Left kidney (tissue), 2 donors: ENCODE data around the gene BICRA. TPM values are rescaled to one million over a fixed set of nuclear protein-coding genes. Genes with fewer than 3 reads are reported as not detected.
"Not testable (repeated sequence)": the region's sequence is repeated elsewhere in the genome, so short reads cannot be mapped to it uniquely, and the experiment has no call there.

ENCODE experiments used
- DNase-seq: peaks from one replicate; pipeline ENCODE4 v3.0.0-alpha.2; 2013
- polyA plus RNA-seq: library from polyadenylated mRNA; unstranded; fragments of 120-200 nt; gene quantifications from one replicate; pipeline ENCODE4 v1.2.1, GENCODE V29; 2013; ENCODE audit not compliant: insufficient read length

BICRA gene
- polyA plus RNA-seq, 1 donor: 13.0 TPM

DNA sequence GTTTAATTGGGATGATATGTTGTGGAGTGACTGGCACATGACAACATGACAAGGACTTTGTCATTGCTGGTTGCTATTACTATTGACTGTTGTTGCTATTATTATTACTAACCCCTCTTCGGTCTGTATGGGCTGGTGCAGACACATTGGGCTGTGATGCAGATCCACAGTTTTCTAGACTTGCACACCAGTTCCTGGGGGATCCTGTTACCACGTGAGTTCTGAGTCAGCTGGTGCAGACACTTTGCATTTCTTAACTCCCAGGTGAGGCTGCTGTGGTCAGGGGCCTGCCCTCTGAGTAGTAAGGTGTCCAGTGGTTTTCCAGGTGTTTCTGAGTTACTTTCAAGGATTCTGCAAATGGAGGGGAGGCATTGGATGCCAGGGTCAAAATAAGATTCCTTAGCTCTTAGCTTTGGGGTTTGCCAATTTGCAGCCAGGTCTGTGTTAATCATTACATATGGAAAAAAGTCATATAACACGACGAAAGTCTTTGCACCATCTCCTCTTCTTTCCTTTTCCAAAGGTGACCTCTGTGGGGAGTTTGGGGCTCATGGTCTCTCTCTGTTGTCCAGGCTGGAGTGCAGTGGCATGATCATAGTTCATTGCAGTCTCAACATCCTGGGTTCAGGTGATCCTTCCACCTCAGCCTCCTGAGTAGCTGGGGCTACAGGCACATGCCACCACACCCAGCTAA, 19.3 kb downstream of the BICRA start:
- no peak for DNase-seq

DNA sequence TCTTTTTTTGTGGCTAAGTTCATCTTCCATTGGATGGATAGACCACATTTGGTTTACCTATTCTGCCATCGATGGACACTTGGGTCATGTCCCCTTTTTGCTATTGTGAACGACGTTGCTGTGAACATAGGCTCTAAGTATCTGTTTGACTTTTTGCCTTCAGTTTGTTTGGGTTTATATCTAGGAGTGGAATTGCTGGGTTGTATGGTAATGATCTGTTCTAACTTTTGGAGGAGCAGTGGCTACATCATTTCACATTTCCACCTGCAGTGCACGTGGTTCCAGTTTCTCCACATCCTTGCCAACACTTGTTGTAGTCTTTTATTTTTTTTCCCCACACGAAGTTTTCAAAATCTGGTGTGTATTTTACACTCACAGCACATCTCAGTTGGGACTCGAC, 21.7 kb downstream of the BICRA start:
- DNase-seq: no peak

DNA sequence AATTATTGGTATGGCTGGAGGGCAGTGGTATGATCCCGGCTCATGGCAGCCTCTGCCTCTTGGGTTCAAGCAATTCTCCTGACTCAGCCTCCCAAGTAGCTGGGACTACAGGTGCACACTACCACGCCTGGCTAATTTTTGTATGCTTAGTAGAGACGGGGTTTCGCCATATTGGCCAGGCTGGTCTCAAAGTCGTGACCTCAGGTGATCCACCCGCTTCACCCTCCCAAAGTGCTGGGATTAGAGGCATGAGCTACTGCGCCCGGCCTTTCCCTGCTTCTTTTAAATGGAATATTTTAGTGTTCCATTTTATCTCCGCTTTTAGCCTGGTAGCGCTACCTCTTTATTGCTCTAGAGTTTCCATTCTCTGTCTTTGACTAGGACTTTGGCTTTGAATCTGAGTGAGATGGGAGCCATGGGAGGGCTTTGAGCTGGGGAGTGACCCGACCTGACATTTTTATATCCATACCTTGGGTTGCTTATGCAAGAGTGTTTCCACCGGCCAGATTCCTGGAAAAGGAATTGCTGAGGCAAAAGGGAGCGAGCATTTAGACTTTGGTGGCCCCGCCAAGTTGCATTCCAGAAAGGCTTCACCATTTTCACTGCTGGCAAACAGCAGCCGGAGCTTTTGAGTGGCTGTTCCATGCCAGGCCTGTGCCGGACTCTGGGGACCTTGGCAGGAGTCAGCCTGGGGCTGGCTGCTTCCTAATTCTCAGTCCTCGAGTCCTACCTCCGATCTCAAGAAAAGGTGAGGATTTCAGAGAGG, 22.9 kb downstream of the BICRA start:
- no peak for DNase-seq

DNA sequence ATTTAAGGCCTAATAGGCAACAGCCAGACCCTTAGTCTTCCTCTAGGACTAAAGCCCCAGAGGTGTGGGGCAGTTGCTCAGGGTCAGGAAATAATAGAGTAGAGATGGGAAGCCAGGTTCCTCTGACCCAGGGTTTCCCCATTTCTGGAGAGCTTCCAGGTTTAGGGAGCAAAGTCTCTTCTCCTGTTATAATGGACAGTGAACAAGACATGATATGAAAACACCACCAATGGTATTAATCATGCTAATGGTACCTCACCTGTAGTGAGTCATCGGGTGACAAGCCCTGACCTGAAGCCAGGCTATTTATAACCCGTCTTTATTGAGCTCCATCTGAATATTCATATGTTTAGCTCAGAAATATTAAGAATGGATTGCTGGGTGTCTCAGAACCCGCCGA, 24.6 kb downstream of the BICRA start:
- DNase-seq: no peak

DNA sequence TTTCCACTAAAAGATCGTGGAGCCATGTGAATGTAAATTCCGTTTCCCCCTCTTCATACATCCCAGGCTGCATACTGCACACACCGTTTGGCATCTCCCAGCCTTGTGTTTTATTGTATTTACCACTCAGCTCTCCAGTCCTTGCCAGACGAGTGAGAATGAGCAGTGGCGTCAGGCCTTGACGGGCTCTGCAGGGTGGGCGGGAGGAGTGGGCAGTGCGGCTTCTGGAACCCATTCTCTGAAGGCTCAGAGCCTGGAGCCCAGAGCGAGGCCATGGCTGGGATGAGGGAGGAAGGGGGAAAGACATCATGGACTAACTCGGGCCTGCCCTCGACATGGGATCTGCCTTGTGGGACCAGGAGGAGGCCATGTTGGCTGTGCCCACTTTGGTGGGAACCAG, 25.1 kb downstream of the BICRA start:
- DNase-seq: no peak

DNA sequence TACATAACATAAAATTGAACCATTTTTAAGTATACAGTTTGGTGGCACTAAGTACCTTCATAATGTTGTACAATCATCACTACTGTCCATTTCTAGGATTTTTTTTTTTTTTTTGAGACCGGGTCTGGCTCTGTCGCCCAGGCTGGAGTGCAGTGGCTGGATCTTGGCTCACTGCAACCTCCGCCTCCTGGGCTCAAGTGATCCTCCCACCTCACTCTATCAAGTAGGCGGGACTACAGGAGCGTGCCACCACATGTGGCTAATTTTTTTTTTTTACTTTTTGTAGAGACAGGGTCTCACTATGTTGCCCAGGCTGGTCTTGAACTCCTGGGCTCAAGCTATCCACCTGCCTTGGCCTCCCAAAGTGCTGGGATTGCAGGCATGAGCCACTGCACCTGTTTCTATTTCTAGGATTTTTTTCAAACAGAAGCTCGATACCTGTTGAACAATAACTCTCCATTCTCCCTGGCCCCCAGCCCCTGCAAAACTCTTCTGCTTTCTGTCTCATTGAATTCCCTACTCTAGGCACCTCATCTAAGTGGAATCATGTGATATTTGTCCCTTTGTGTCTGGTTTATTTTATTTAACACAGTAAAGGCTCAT, 26.3 kb downstream of the BICRA start:
- not testable (repeated sequence) for DNase-seq

DNA sequence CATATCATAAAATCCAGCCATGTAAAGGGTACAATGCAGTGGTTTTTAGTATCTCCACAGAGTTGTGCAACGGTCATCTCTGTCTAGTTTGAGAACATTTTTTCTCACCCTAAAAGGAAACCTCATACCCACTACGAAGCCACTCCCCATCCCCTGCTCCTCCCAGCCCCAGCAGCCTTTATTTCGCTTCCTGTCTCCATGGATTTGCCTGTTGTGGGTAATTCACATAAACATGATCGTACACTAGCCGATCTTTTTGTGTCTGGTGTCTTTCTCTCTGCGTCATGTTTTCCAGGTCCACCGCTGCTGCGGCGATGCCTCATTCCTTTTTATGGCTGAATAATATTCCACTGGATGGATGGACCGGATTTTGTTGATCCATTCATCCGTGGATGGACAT, 28.6 kb downstream of the BICRA start:
- no peak for DNase-seq

DNA sequence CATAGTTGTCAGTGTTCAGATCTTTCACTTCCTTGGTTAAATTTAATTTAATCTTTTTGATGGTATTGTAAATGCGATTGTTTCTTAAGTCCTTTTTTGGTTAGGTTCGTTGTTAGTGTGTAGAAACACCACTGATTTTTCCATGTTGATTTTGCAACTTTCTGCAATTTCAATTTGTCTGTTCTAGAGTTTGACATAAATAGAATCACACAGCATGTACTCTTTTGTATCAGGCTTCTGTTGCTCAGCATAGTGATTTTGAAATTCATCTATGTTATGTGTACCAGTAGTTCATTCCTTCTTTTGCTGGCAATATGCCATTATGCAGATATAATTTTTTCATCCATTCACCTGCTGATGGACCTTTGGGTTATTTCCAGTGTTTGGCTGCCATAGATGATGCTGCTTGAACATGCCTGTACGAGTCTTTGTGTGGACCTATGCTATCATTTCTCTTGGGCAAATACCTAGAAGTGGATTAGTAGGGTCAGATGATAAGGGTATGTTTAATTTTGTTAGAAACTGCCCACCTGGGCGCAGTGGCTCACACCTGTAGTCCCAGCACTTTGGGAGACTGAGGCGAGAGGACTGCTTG, 33.1 kb downstream of the BICRA start:
- no peak for DNase-seq

DNA sequence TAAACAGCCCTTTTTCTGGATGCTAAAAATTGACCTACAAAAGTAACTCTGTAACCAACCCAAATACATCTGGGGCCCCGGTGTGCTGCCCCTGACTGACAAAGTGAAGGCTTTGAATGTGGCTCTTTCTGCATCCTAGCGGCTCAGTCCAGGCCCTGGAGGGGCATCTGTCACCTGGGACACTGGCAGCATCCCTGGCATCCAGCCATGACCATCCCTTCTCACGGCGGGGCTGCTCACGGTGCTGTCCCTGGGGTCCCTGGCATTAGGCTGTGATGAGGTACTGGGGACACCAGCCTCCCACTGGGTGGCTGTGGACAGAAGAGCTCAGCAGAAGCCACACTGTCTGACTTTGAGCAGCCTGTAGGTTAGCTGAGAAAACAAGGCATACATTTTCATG, 34.3 kb downstream of the BICRA start:
- DNase-seq: no peak

DNA sequence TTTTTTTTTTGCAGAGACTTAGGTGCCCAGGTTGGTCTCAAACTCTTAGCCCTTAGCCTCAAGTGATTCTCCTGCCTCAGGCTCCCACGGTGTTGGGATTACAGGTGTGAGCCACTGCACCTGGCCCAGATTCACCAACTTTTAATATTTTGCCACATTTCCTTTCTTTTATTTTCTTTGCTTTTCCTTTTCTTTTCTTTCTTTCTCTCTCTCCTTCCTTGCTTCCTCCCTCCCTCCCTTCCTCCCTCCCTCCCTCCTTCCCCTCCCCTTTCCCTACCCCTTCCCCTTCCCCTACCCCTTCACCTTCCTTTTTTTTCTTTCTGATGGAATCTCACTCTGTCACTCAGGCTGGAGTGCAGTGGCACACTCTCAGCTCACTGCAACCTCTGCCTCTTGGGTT, 35.3 kb downstream of the BICRA start:
- DNase-seq: no peak

DNA sequence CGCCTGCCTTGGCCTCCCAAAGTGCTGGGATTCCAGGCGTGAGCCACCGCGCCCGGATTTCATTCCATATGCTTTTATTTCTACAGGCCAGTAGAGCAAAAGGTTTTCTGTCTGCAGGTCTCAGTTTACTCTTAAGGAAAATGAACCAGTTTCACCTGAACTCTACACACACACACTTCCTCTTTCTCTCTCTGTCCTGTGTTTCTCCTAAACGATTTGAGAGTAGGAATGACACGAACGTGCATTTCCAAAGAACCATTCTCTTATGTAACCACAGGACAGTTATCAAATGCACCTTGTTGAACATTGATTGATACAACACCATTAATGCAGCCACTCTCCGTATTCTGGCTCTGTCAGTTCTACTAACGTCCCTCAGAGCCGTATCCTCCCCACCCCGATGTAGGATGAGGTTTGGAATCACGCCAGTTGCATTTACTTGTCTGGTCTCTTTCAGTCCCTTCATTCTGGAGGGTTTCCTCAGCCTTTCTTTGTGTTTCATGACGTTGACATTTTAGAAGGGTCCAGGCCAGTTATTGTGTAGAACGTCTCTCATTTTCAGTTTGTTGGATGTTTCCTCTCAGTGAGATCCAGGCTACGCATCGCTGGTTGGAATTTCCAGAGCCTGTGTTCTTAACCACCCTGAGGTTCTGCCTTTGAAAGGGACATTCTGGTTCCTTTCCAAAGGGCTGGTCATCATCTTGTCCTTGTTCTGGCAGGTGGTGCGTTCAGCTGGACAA, 36.0 kb downstream of the BICRA start:
- DNase-seq: no peak

DNA sequence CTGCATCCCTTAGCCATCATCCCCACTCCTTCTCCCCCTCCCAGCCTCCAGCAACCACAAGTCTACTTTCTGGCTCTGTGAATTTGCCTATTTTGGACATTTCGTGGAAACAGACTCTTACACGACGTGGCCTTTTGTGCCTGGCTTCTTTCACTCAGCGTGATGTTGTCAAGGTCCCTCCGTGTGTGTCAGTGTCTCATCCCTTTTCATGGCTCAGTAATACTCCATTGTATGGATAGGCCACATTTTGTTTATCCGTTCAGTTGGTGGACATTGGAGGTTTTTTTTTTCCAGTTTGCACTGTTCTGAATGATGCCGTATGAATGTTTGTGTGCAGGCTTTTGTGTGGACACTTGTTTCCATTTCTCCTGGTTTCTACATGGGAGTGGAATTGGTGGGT, 38.0 kb downstream of the BICRA start:
- no peak for DNase-seq

DNA sequence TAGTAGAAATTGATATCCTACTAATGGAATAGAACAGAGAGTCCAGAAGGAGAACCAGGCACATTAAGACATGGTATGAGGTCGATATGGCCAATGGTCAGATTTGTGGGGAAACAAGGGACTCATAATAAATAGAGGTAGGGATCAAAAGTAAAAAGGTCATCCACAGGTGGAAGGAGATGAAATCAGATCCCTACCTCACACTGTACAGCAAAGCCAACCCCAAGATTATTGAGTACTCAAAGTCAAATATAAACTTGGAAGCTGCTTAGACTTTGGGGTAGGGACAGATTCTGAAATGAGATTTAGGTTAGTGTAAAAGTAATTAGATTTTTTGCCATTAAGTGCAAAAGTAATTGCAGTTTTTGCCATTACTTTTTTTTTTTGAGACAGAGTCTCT, 40.7 kb downstream of the BICRA start:
- no peak for DNase-seq

DNA sequence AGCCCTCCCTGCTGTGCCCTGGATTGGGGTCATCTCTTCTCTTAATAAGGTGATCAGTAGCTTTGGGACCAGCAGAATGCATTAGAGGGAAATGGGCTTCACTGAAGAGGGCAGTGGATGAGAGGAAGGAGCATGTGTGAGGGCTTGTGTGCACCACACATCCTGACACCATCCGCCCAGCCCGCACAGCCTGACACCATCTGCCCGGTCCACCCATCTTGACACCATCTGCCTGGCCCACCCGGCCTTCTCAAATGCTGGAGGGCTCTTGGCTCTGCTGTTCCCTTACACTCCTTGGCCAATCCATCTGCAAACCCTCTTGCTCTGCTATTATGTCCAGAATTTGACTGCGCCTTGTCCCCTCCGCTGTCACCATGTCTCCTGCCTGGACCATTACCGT, 41.8 kb downstream of the BICRA start:
- no peak for DNase-seq

DNA sequence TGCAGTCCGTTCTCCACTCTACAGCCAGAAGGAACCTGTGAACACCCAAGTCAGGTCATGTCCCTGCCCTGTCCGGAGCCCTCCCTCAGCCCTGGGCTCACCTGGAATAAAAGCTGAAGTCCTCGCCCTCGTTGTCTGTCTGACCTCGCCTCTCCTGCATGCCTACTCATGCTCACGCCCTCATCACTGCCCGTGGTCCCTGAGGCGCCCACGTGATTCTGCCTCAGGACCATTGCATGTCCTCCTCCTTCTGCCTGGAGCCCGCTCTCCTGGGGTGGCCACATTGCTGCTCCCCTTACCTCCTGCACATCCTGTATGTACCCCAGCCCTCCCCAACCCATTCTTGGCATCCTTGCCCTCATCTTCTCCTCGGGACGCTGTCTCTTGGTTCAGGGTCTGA, 42.2 kb downstream of the BICRA start:
- no peak for DNase-seq

DNA sequence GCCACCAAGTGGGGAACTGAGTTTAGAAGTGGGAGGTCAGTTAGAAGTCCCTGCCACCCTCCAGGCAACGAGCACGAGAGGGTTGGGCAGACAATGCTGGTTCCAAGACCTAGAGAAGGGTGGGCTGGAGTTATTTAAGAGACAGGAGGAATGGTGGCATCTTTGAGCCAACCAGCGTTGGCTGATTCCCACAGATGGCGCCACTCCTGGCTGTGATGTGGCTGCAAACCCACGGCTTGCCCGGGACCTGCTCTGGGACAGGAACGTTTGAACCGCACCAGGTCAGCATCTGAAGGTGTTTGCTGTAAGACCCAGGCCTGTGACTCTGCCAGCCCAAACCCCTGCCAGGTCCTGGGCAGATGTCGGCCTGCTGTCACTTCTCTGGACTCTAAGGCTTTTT, 42.8 kb downstream of the BICRA start:
- DNase-seq: no peak

DNA sequence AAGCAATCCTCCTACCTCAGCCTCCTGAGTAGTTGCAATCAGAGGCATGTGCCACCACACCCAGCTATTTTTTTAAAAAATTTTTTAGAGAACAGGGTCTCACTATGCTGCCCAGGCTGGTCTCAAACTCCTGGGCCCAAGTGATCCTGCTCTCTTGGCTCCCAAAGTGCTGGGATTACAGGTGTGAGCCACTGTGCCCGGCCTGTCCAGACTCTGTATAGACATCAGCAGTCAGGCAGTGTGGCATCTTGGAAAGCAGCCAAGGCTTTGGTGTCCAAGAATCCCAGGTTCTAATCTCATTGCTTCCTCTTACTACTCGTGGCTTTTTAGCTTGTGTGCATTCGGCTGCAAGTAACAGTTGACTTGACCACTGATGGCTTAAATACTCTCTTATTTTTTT, 43.4 kb downstream of the BICRA start:
- no peak for DNase-seq

DNA sequence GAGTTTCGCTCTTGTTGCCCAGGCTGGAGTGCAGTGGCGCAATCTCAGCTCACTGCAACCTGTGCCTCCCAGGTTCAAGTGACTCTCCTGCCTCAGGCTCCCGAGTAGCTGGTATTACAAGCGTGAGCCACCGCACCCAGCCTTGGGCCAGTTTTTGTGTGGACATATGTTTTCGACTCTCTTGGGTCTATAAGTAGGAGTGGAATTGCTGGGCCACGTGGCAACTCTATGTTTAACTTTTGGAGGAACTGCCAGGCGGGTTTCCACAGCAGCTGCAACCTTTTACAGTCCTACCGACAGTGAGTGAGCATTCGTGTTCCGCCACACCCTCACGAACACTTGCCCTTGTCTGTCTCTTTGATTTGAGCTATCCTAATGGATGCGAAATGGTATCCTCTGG, 44.9 kb downstream of the BICRA start:
- no peak for DNase-seq

DNA sequence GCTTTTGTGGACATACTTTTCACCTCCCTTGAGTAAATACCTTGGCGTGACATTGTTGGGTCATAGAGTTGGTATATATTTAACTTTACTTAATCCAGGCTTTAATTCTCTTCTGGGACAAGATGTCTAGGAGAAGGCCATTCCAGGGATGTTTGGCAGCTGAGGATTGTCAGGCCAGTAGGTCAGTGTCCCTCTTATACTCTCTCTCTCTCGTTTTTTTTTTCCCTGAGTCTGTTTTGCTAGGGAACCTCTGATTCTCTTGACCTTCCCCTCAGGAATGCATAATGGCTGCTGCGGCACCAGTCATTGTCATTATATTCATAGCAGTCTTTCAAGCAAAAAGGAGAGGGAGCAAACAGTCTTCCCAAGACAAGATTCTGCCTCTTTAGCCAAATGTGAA, 48.8 kb downstream of the BICRA start:
- DNase-seq: no peak

DNA sequence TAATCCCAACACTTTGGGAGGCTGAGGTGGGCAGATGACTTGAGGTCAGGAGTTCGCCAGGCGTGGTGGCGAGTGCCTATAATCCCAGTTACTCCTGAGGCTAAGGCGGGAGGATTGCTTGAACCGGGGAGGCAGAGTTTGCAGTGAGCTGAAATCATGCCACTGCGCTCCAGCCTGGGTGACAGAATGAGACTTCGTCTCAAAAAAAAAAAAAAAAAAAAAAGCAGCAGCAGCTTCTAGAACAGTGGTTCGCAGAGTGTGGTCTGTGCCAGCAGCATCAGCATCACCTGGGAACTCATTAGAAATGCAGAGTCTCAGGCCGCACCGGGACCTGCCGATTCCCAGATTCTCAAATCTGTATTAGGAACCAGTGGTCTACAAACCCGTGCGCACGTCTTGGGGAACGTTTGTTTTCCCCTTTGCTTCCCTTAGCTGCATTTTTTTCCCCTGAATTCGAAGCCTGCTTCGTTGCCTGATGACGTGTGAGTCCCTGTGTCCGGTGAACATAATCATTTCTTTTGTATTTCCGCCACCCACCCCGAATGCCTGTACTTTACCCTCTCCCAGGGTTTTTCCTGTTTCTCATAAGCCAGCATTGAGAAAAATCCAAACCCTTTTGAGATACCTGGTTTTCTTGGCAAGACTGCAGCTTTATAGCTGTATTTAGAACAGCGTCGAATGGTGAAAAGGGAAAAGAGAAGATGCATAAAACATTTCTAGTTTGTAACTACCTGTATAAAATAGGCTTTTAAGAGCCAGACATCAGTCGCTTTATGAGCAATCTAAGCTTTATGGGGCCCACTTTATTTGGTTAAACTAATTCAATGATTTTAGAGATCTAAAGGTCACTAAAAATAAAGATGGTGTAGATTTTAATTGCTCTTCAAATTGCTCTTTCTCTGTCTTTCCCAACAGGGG, 49.8 kb downstream of the BICRA start:
- DNase-seq: no peak

DNA sequence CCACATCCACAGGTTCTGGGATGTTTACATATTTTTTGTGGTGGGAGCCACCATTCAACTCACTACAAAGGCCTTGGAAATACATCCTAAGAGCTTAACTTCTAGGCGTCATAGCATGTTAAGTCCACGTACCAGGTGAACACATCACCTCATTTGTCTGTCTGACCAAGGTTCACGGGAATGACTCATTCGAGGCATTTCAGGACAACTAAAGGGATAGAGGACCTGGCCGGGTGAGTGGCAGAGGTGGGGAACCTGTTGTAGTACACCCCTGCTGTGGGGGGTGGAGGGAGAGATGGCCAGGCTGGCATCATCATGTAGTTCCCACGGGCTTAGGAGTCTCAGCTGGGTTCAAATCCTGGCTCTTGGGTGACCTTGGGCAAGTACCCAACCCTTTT, 51.5 kb downstream of the BICRA start:
- DNase-seq: no peak
